Choroid plexus epithelial cell (primary cell): ENCODE measurements around the gene SYN1.

ENCODE experiments used
- DNase-seq: peaks from one replicate; pipeline ENCODE4 v3.0.0-alpha.2; 2010; ENCODE audit warnings: low read depth
- H3K4me3 ChIP-seq: 2 replicates; pipeline ENCODE4 v1.5.1; 2011; ENCODE audit warnings: low read depth, mild to moderate bottlenecking, control low read depth, low read length, moderate library complexity
- CTCF ChIP-seq: conservative IDR thresholded peaks from 2 replicates; pipeline ENCODE4 v1.5.1; 2011; ENCODE audit warnings: low read depth, mild to moderate bottlenecking, control low read depth, inconsistent platforms, low read length, moderate library complexity

The SYN1 gene

DNA sequence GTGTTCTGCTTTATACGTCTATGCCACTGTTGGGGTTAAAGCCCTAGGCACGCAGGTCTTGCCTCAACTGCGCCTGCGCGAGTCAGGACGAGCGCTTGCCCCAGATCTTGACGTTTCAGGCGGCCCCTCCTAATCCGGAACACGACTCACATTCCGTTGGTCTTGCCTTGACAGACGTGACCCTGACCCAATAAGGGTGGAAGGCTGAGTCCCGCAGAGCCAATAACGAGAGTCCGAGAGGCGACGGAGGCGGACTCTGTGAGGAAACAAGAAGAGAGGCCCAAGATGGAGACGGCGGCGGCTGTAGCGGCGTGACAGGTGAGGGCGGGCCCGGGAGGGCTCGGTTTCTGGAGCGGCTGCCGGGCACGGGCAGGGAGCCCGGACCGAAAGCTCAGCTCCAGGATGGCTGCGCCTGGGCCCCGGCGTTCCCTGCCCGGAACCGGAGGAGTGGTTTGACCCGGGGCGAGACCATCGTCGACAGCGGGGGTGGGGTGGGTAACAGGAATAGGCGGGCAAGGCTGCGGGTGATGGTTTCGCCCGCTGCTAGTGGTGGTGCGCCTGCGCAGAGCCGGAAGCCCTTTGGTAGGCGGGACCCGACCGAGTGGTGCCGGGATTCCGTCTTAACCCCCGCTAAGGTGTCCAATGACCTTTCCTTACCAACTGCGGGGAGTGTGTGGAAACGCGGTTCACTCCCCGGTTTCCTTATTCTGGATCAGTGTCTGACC lies 58.6 kb downstream of the SYN1 start, which contains the start of gene ARAF:
Gene ARAF, plus strand, starts transcription at position 272 of the 725 bp plus-strand sequence. CDS start 1,763 bp downstream, outside the sequence.
- no peak for TF ChIP-seq CTCF
- peak; percentile 99 for DNase-seq

GRCh38 chrX:47560179-47560933 lies 59.3 kb downstream of the SYN1 start:
- peak overlapping the region; percentile 62 for H3K4me3 ChIP-seq
- no peak for TF ChIP-seq CTCF
- no peak for DNase-seq

More for the DNA sequence above, 58.6 kb downstream of the SYN1 start, which contains the start of gene ARAF:
- H3K4me3 ChIP-seq, result peak within 1 kb of the TSS; percentile 76

DNA sequence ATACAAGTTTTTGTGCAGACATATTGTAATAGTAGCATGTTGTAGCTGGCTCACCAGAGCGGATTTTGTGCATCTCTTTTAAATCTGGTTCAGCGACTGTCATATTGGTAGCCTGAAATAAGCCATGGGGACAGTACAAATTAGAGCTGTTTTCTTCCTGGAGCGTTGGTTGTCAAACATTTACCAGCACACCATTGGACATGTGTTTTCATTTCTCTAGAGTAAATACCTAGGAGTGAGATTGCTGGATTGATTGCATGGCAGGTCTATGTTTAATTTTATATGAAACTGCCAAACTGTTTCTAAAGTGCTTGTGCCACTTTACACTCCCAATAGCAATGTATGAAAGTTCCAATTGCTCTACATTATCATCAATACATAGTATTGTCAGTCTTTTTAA lies 61.2 kb downstream of the SYN1 start:
- no peak for TF ChIP-seq CTCF
- DNase-seq, result no peak

DNA sequence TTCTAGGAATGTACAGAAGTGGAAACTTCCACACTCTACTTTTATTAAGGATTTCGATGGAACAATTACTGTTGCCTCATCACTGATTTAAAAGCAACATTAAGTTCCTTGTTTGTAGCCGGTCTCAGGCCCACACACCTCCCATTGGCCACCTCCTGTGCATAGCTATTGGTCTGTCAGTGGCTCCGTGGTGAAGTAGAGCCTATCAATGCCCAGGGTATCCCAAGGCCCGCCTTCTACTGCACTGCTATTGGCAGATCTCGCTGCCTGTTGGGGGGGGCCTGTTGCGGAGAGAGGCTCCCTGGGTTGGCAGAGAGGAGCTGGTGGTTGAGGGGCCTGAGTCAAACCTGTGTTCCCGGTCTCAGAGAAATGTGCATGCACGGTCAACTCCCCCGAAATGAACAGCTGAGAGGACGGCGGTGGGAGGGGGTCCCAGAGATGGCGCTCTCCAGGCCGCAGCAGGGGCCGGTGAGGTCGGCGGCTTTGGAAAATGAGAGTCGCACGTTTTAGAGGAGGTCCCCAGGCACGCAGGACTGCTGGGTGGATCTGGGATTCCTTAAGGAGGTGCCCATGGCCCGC lies 63.5 kb downstream of the SYN1 start:
- DNase-seq, result peak; percentile 97
- peak overlapping the region; percentile 64 for H3K4me3 ChIP-seq
- TF ChIP-seq CTCF, result no peak

More for the DNA sequence above, 61.2 kb downstream of the SYN1 start:
- H3K4me3 ChIP-seq, result no peak overlapping the region

DNA sequence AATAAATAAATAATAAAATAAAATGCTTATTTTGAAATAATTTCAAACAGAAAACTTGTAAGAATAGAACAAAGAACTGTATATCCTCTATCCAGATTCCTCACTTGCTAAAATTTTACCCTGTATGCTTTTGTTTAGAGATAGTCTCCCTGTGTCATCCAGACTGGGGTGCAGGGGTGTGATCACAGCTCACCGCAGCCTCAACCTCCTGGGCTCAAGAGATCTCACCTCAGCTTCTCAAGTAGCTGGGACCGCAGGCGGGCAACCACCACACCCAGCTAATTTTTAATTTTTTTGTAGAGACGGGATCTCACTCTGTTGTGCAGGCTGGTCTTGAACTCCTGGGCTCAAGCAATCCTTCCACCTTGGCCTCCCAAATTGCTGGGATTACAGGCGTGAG lies 76.2 kb downstream of the SYN1 start:
- no peak for TF ChIP-seq CTCF
- no peak overlapping the region for H3K4me3 ChIP-seq
- no peak for DNase-seq

- DNase-seq, result peak; percentile 95
These were observed 78.7 kb downstream of the SYN1 start for GRCh38 chrX:47540754-47541538.

More at GRCh38 chrX:47540754-47541538, 78.7 kb downstream of the SYN1 start:
- TF ChIP-seq CTCF, result peak; percentile 69
- no peak overlapping the region for H3K4me3 ChIP-seq
